ENCODE results near the gene COQ8B. TPM values are rescaled to one million over a fixed set of nuclear protein-coding genes. Genes with fewer than 3 reads are reported as not detected.

The COQ8B gene
- total RNA-seq, 2 donors from 2014 or later: 61.2 to 64.4 TPM

DNA sequence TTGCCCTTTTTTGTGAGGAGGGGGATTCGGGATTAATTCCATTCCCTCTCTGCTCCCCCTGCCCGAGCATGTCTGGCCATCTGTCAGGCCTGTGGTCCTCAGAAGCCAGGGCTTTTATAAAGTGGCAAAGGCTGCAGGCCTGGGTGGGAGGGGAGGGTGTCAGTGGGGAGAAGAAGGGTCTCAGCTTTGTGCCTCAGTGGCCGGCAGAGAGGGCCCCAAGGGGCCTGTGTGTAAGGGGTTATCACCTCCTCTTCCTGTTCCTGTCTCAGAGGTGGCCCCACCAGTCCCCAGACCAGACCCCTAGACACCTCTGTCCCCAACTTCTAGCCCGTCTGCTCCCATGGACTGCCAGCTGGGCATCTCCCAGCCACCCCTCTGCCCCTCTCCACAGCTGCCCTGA is 22.8 kb downstream of the COQ8B start:
- no peaks in the 10 kb centered on the region for H3K36me3 ChIP-seq
- 83% methylated on average over 4 of the region's 4 CpGs for WGBS

DNA sequence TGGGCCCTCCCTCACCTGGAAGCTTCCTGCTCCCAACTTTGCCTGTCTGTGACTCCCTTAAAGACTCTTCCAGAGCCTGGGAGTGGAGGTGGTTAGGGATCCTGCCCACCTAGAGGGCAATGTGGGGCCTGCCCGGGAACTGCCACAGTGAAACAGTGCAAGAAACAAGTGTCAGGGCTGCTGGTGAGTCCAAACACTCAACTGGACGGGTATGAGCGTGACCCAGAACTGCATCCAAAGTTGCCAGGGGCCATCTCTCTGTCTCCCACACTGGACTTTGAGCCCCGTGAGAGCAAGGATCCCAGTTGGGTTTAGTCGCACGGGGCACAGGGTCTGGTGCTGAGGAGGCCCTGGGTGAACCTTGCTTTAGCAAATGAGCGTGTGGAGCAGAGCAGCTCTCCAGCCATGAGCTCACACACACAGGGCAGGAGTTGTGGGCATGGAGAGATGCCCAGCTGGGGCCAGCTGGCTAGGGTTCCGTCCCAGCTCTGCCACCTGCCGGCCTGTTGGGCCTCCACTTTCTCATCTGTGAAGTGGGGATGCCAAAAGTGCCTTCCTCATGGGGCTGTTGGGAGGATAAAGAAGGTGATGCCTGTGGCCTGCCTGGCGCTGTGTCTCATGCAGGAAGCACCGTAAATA is 23.4 kb downstream of the COQ8B start:
- Histone ChIP-seq H3K27ac (no peak overlapping the region), H3K27me3 (replicated peaks; ENCODE audit: insufficient read depth) (no peaks in the 10 kb centered on the region), H3K4me1 (replicated peaks) (peaks cover 12% of the 10 kb centered on the region), H3K36me3 (no peaks in the 10 kb centered on the region), H3K4me3 (no peak overlapping the region), H3K9me3 (no peaks in the 10 kb centered on the region)
- no peak for DNase-seq (ENCODE audit: low spot score)
- no peak for TF ChIP-seq POLR2AphosphoS5 (IDR thresholded peaks at IDR 0.05)
- no peak for TF ChIP-seq POLR2A (IDR thresholded peaks at IDR 0.05)
- TF ChIP-seq, protein P1, sequence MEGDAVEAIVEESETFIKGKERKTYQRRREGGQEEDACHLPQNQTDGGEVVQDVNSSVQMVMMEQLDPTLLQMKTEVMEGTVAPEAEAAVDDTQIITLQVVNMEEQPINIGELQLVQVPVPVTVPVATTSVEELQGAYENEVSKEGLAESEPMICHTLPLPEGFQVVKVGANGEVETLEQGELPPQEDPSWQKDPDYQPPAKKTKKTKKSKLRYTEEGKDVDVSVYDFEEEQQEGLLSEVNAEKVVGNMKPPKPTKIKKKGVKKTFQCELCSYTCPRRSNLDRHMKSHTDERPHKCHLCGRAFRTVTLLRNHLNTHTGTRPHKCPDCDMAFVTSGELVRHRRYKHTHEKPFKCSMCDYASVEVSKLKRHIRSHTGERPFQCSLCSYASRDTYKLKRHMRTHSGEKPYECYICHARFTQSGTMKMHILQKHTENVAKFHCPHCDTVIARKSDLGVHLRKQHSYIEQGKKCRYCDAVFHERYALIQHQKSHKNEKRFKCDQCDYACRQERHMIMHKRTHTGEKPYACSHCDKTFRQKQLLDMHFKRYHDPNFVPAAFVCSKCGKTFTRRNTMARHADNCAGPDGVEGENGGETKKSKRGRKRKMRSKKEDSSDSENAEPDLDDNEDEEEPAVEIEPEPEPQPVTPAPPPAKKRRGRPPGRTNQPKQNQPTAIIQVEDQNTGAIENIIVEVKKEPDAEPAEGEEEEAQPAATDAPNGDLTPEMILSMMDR (IDR thresholded peaks at IDR 0.05): no peak
- WGBS: 81% methylated on average over 11 of the region's 11 CpGs
- intact Hi-C loops (cut with DNase I): no loop called here

More for the DNA sequence above, 22.8 kb downstream of the COQ8B start:
- no peaks in the 10 kb centered on the region for H3K9me3 ChIP-seq
- TF ChIP-seq, protein P1 (IDR thresholded peaks at IDR 0.05): no peak
- TF ChIP-seq POLR2AphosphoS5 (IDR thresholded peaks at IDR 0.05) (no peak), POLR2A (IDR thresholded peaks at IDR 0.05) (no peak)
- no peak for DNase-seq (ENCODE audit: low spot score)
- intact Hi-C loops (cut with DNase I): no loop called here
- H3K4me3 ChIP-seq: no peak overlapping the region
- H3K27ac ChIP-seq: no peak overlapping the region
- H3K4me1 ChIP-seq (replicated peaks): peaks cover 12% of the 10 kb centered on the region
- no peaks in the 10 kb centered on the region for H3K27me3 ChIP-seq (replicated peaks; ENCODE audit: insufficient read depth)

DNA sequence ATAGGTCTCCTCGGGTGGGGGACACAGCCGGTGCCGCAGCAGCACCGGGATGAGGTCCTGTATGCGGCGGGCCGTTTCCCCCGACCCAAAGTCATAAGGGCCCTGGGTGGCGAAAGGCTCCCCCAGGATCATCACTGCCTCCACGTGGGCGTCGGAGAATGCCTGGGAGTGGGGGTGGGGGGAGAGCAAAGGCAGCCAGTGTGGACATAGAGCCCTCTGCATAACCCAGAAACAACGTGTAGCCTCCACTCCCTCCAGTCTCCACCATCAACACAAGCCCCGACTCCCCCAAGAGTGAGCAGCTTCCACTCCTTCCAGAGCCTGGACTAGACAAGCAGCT is 24.5 kb downstream of the COQ8B start:
- Histone ChIP-seq H3K27me3 (replicated peaks; ENCODE audit: insufficient read depth) (no peaks in the 10 kb centered on the region), H3K9me3 (no peaks in the 10 kb centered on the region), H3K27ac (peak overlapping the region in 1 of 2 donors; percentile 83), H3K4me3 (no peak overlapping the region), H3K4me1 (replicated peaks) (peaks cover 16% of the 10 kb centered on the region), H3K36me3 (no peaks in the 10 kb centered on the region)
- no peak for DNase-seq (ENCODE audit: low spot score)
- WGBS: 77% methylated on average over 11 of the region's 14 CpGs
- TF ChIP-seq POLR2AphosphoS5 (IDR thresholded peaks at IDR 0.05) (no peak), POLR2A (IDR thresholded peaks at IDR 0.05) (no peak)
- TF ChIP-seq, protein P1 (IDR thresholded peaks at IDR 0.05): no peak
- intact Hi-C loops (cut with DNase I): no loop called here

DNA sequence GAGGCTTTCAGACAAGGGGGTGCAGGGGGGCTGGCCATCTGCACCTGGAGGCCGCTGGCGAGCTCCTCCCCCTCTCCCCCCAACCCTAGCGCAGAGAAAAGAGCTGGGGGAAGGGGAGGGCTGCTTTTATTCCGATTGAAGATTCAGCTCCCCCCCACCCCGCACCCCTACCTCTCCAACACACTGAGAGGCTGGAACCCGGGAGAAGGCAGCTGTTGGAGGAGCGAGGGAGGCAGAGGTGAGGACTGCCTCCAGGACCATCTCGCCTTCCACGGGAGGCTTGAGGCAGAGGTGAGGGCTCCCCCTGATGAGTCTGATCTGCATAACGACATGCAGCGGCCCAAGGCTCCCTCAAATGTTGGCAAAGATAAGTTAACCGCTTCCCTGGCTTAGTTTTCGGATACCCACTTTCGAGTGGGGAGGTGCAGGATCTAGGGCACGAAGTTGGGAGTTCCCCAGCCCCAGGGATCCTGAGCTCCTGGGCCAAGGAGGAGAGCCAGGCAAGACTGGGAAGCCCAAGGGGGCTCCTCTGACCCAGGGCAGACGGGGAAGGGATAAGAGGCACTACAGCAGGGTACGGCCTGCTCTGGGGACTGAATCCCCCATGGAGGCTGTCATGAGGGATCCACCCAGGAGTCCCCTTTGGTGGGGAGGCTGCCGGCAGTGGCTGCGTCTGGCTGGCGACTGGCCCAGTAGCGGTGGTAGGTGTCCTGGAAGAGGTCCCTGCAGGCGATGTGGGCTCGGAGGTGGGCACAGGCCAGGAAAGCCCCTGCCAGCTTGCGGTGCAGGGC is 25.1 kb downstream of the COQ8B start:
- H3K4me3 ChIP-seq: peak overlapping the region in 1 of 2 donors; percentile 84
- TF ChIP-seq POLR2A (IDR thresholded peaks at IDR 0.05) (no peak), POLR2AphosphoS5 (IDR thresholded peaks at IDR 0.05) (no peak)
- TF ChIP-seq, protein P1 (IDR thresholded peaks at IDR 0.05): no peak

More for the DNA sequence above, 25.1 kb downstream of the COQ8B start:
- 50% methylated on average over 23 of the region's 24 CpGs for WGBS
- H3K4me1 ChIP-seq (replicated peaks): peaks cover 16% of the 10 kb centered on the region
- no peaks in the 10 kb centered on the region for H3K9me3 ChIP-seq
- DNase-seq (ENCODE audit: low spot score): no peak
- H3K27ac ChIP-seq: peak overlapping the region; percentile 74 to 83
- intact Hi-C loops (cut with DNase I): loop anchor here (2.0 kb wide), 1 partner anchor 59 kb away; the partner anchor contains the start of genes ACTMAP and SNRPA
- no peaks in the 10 kb centered on the region for H3K36me3 ChIP-seq
- no peaks in the 10 kb centered on the region for H3K27me3 ChIP-seq (replicated peaks; ENCODE audit: insufficient read depth)
